GM18520 (cell line): Measurements from ENCODE around the gene CHMP2A.
"Not testable (repeated sequence)": the region's sequence is repeated elsewhere in the genome, so short reads cannot be mapped to it uniquely, and the experiment has no call there.

Experiments used
- ATAC-seq: cut with Tn5 transposase; IDR thresholded peaks from one replicate; pipeline ENCODE4 v1.9.1; 2021; ENCODE audit not compliant: unreplicated experiment

Gene CHMP2A

GRCh38 chr19:58554494-58555368, at the start of gene CHMP2A:
CHMP2A (minus strand) TSS chr19:58555105; CDS start chr19:58554212, 893 bp downstream.
- no peak for ATAC-seq

- ATAC-seq = no peak
Observed at GRCh38 chr19:58586133-58586765, 31.3 kb upstream of the CHMP2A start.

GRCh38 chr19:58585442-58586132, 30.7 kb upstream of the CHMP2A start:
- no peak for ATAC-seq

- no peak for ATAC-seq
Observed at GRCh38 chr19:58584498-58585441, 29.9 kb upstream of the CHMP2A start.

GRCh38 chr19:58582985-58583384, 28.1 kb upstream of the CHMP2A start:
- no peak for ATAC-seq

GRCh38 chr19:58581227-58582141, 26.6 kb upstream of the CHMP2A start:
- no peak for ATAC-seq

- no peak for ATAC-seq
Observed at GRCh38 chr19:58579473-58580142, 24.7 kb upstream of the CHMP2A start.

- ATAC-seq = no peak
Observed at GRCh38 chr19:58578012-58578925, 23.4 kb upstream of the CHMP2A start.

- ATAC-seq = not testable (repeated sequence)
Observed at GRCh38 chr19:58577581-58577980, 22.7 kb upstream of the CHMP2A start.

GRCh38 chr19:58575183-58576041, 20.5 kb upstream of the CHMP2A start:
- ATAC-seq = peak; percentile 34

- no peak for ATAC-seq
Observed at GRCh38 chr19:58573658-58574164, 18.8 kb upstream of the CHMP2A start.

- peak; percentile 40 for ATAC-seq
Observed at GRCh38 chr19:58572818-58573657, 18.1 kb upstream of the CHMP2A start, which contains the start of gene MZF1. MZF1 (minus strand) TSS chr19:58573335; CDS start chr19:58571389, 1,946 bp downstream.

- no peak for ATAC-seq
Observed at GRCh38 chr19:58572026-58572817, 17.3 kb upstream of the CHMP2A start.

- no peak for ATAC-seq
Observed at GRCh38 chr19:58571575-58571947, 16.7 kb upstream of the CHMP2A start.
